ENCODE measurements around the gene NOX3. TPM values are rescaled to one million over a fixed set of nuclear protein-coding genes. Genes with fewer than 3 reads are reported as not detected.

The NOX3 gene
- total and polyA plus RNA-seq, 2 experiments from 2014 or later = not detected

DNA sequence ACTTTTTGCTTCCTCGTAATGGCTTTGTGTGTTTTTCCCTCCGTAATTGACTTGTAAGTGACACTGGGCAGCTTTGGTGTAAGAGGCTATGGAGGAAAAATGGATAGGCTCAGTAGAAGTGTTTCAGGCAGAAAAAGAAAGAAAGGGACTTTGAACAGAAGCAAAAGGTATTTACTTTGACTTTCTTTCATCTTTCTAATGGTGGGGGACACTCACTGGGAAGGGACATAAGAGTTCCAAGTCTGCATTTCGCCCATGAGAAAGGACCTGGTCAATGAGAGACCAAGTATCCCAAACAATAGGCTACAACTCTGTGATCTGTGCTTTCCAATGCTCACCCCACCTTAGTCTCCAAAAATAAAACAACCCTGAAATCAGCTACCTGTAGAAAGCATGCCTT is 41.6 kb downstream of the NOX3 start (continued):
- TF ChIP-seq, protein P1, sequence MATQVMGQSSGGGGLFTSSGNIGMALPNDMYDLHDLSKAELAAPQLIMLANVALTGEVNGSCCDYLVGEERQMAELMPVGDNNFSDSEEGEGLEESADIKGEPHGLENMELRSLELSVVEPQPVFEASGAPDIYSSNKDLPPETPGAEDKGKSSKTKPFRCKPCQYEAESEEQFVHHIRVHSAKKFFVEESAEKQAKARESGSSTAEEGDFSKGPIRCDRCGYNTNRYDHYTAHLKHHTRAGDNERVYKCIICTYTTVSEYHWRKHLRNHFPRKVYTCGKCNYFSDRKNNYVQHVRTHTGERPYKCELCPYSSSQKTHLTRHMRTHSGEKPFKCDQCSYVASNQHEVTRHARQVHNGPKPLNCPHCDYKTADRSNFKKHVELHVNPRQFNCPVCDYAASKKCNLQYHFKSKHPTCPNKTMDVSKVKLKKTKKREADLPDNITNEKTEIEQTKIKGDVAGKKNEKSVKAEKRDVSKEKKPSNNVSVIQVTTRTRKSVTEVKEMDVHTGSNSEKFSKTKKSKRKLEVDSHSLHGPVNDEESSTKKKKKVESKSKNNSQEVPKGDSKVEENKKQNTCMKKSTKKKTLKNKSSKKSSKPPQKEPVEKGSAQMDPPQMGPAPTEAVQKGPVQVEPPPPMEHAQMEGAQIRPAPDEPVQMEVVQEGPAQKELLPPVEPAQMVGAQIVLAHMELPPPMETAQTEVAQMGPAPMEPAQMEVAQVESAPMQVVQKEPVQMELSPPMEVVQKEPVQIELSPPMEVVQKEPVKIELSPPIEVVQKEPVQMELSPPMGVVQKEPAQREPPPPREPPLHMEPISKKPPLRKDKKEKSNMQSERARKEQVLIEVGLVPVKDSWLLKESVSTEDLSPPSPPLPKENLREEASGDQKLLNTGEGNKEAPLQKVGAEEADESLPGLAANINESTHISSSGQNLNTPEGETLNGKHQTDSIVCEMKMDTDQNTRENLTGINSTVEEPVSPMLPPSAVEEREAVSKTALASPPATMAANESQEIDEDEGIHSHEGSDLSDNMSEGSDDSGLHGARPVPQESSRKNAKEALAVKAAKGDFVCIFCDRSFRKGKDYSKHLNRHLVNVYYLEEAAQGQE (IDR thresholded peaks at IDR 0.05; ENCODE audit: unreplicated experiment) = no peak
- TF ChIP-seq JUNB (IDR thresholded peaks at IDR 0.05; ENCODE audit: unreplicated experiment) (no peak), EZH2phosphoT487 (IDR thresholded peaks at IDR 0.05; ENCODE audit: unreplicated experiment) (no peak), POLR2AphosphoS5 (IDR thresholded peaks at IDR 0.05; ENCODE audit: low read depth) (no peak), NANOG (IDR thresholded peaks at IDR 0.05; ENCODE audit: borderline replicate concordance) (no peak), ZNF114 (CRISPR knock-in tag; IDR thresholded peaks at IDR 0.05) (no peak), EZH2 (IDR thresholded peaks at IDR 0.05; ENCODE audit: low read depth, unreplicated experiment) (no peak), CREB1 (CRISPR knock-in tag; IDR thresholded peaks at IDR 0.05; ENCODE audit: low read depth) (no peak), STAT1 (IDR thresholded peaks at IDR 0.05; ENCODE audit: unreplicated experiment) (no peak)
- TF ChIP-seq, protein P2, sequence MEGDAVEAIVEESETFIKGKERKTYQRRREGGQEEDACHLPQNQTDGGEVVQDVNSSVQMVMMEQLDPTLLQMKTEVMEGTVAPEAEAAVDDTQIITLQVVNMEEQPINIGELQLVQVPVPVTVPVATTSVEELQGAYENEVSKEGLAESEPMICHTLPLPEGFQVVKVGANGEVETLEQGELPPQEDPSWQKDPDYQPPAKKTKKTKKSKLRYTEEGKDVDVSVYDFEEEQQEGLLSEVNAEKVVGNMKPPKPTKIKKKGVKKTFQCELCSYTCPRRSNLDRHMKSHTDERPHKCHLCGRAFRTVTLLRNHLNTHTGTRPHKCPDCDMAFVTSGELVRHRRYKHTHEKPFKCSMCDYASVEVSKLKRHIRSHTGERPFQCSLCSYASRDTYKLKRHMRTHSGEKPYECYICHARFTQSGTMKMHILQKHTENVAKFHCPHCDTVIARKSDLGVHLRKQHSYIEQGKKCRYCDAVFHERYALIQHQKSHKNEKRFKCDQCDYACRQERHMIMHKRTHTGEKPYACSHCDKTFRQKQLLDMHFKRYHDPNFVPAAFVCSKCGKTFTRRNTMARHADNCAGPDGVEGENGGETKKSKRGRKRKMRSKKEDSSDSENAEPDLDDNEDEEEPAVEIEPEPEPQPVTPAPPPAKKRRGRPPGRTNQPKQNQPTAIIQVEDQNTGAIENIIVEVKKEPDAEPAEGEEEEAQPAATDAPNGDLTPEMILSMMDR (conservative IDR thresholded peaks at IDR 0.05; ENCODE audit: low read depth in 2 of 2) = no peak

GRCh38 chr6:155412335-155412734 is 43.3 kb downstream of the NOX3 start:
- peaks cover 4% of the 10 kb centered on the region; the same call in 1 of the 2 replicates for H3K4me1 ChIP-seq (ENCODE audit: insufficient read depth)
- no peak for ATAC-seq
- no peak for DNase-seq (ENCODE audit: low spot score)
- no peak overlapping the region for H2AFZ ChIP-seq
- Mint-ChIP-seq H3K9me3 (no peaks in the 10 kb centered on the region), H3K27ac (no peak overlapping the region), H3K4me3 (no peak overlapping the region), H3K36me3 (ENCODE audit: low read depth) (no peaks in the 10 kb centered on the region), H3K27me3 (ENCODE audit: insufficient read depth, low read depth, poor library complexity) (peaks cover 3% of the 10 kb centered on the region), H3K4me1 (peaks cover 15% of the 10 kb centered on the region)
- H3K27me3 ChIP-seq (ENCODE audit: insufficient read depth) = no peaks in the 10 kb centered on the region
- no peaks in the 10 kb centered on the region for H3F3A ChIP-seq (replicated peaks; ENCODE audit: low read depth)
- H3K79me2 ChIP-seq (replicated peaks; ENCODE audit: insufficient read depth) = no peaks in the 10 kb centered on the region
- H3K27ac ChIP-seq (ENCODE audit: low read depth) = no peak overlapping the region
- H4K20me1 ChIP-seq (replicated peaks; ENCODE audit: insufficient read depth) = no peaks in the 10 kb centered on the region
- TF ChIP-seq, protein P1 (IDR thresholded peaks at IDR 0.05; ENCODE audit: unreplicated experiment) = peak; percentile 61
- no peak for TF ChIP-seq POLR2AphosphoS5 (IDR thresholded peaks at IDR 0.05; ENCODE audit: low read depth)
- H3K9me2 ChIP-seq (ENCODE audit: insufficient read depth) = no peaks in the 10 kb centered on the region
- H3K4me3 ChIP-seq = no peak overlapping the region
- no peaks in the 10 kb centered on the region for H3K36me3 ChIP-seq (ENCODE audit: insufficient read depth)
- H3K4me2 ChIP-seq = no peak overlapping the region
